ENCODE results near the gene DDOST.

DNA sequence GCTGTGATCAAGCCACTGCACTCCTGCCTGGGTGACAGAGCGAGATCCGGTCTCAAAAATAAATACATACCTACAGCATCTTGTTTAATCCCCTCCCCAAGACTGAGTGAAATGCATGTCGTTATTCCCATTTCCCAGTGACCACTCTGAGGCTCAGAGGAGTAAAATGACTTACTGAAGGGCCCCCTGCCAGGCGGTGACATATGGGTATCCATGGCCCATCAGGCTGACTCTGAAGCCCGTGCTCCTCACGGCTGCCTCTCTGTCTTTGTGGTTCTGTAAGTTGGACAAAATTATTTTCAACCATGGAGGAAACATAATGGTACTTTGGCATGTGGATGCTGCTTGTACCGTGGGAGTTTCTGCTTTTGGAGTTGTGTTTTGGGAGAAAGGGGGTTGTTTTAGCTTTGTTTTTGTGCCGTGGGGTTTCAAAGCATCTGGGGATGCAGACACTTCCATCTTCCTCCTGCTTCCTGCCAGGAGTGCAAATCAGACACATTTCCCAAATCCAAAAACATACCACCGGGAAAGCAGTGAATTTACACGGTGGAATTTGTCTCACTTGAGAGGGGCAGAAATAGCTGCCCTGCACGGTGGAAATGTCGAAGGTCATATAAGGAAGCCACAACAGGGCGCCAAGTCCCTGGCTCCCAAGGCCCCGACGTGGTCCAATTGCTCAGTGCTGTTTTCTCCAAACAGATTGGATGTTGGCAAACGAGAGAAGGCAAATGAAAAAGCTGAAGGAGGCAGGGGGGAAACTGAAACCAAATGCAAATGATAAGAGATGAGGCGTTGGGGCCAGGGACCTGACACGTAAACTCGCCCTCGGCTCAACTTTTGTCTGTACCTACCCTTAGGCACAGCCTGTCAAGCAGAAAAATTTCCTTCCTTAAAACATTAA, 45.0 kb downstream of the DDOST start:
- TF ChIP-seq POLR2A (IDR thresholded peaks at IDR 0.05; ENCODE audit: low read depth, low read length) (no peak), POLR2AphosphoS5 (IDR thresholded peaks at IDR 0.05; ENCODE audit: low read depth, low read length) (no peak), TAF1 (IDR thresholded peaks at IDR 0.05; ENCODE audit: low read depth, low read length) (no peak)
